Esophagus (tissue), 2 donors: Measurements from ENCODE around the gene PTCH1. TPM values are rescaled to one million over a fixed set of nuclear protein-coding genes. Genes with fewer than 3 reads are reported as not detected.

Source experiments
- H3K27ac ChIP-seq, 2 donors: one replicate each; pipeline ENCODE4 v1.5.1; 2013; ENCODE audit warnings: low read depth in 2 of 2, mild to moderate bottlenecking in 2 of 2, inconsistent platforms in 1 of 2, low read length in 1 of 2, moderate library complexity in 1 of 2
- H3K27me3 ChIP-seq, 2 donors: one replicate each; pipeline ENCODE4 v1.6.1; 2013; ENCODE audit warnings: low read length in 2 of 2, control low read depth in 1 of 2, mild to moderate bottlenecking in 1 of 2; ENCODE audit not compliant: insufficient read depth in 2 of 2, control insufficient read depth in 1 of 2
- H3K36me3 ChIP-seq, 2 donors: one replicate each; pipeline ENCODE4 v1.6.1; 2013; ENCODE audit warnings: low read length in 1 of 2; ENCODE audit not compliant: control insufficient read depth in 2 of 2, insufficient read depth in 2 of 2
- H3K4me1 ChIP-seq, 2 donors: one replicate each; pipeline ENCODE4 v1.6.1; 2013; ENCODE audit warnings: low read length in 1 of 2; ENCODE audit not compliant: control insufficient read depth in 2 of 2, insufficient read depth in 2 of 2
- H3K4me3 ChIP-seq, 2 donors: one replicate each; pipeline ENCODE4 v1.5.1; 2013; ENCODE audit warnings: low read length in 2 of 2, mild to moderate bottlenecking in 2 of 2, low read depth in 1 of 2, moderate library complexity in 1 of 2
- H3K9me3 ChIP-seq, 2 donors: one replicate each; pipeline ENCODE4 v1.6.1; 2013; ENCODE audit warnings: mild to moderate bottlenecking in 2 of 2, low read depth in 1 of 2, low read length in 1 of 2, moderate library complexity in 1 of 2; ENCODE audit not compliant: control insufficient read depth in 2 of 2, insufficient read depth in 1 of 2
- WGBS, 2 donors: extraction: QIAGEN DNeasy Blood & Tissue Kit; methylation state at CpG; one replicate each; pipeline ENCODE4 v1.1.7; 2013; 5-methylcytosine and 5-hydroxymethylcytosine counted together
- polyA plus RNA-seq, 2 donors: library from polyadenylated mRNA; stranded (reverse); fragments of 200-250 nt; gene quantifications; one replicate each; pipeline ENCODE4 v1.2.3, GENCODE V29; 2013
- donor health status: healthy with polysubstance abuse.
- donor health status: Bipolar disorder and iron deficiency.

PTCH1 gene
- polyA plus RNA-seq, 2 donors = 2.4 to 2.8 TPM

- Histone ChIP-seq H3K27ac (no peak overlapping the region), H3K4me1 (peaks cover 0 to 12% of the 10 kb centered on the region in 2 donors), H3K27me3 (no peaks in the 10 kb centered on the region), H3K4me3 (no peak overlapping the region), H3K36me3 (no peaks in the 10 kb centered on the region), H3K9me3 (no peaks in the 10 kb centered on the region)
- WGBS, 2 donors = 87 to 89% methylated on average over 5 of the region's 5 CpGs
Measured at GRCh38 chr9:95493402-95493801, 23.4 kb downstream of the PTCH1 start.

- Histone ChIP-seq H3K27me3 (no peaks in the 10 kb centered on the region), H3K27ac (no peak overlapping the region), H3K4me3 (no peak overlapping the region), H3K4me1 (peaks cover 0 to 12% of the 10 kb centered on the region in 2 donors), H3K9me3 (no peaks in the 10 kb centered on the region), H3K36me3 (no peaks in the 10 kb centered on the region)
- WGBS, 2 donors = 71 to 74% methylated on average over 8 of the region's 8 CpGs
Measured at GRCh38 chr9:95491543-95492320, 25.0 kb downstream of the PTCH1 start.

GRCh38 chr9:95488954-95489353 is 27.8 kb downstream of the PTCH1 start:
- H3K4me3 ChIP-seq = no peak overlapping the region
- H3K27me3 ChIP-seq = no peaks in the 10 kb centered on the region
- WGBS, 2 donors = 74 to 79% methylated on average over 5 of the region's 5 CpGs
- H3K27ac ChIP-seq = no peak overlapping the region
- no peaks in the 10 kb centered on the region for H3K9me3 ChIP-seq
- H3K36me3 ChIP-seq = no peaks in the 10 kb centered on the region
- peaks cover 0 to 4% of the 10 kb centered on the region in 2 donors for H3K4me1 ChIP-seq

- Histone ChIP-seq H3K27me3 (no peaks in the 10 kb centered on the region), H3K27ac (no peak overlapping the region), H3K9me3 (no peaks in the 10 kb centered on the region), H3K4me1 (peaks cover 0 to 2% of the 10 kb centered on the region in 2 donors), H3K36me3 (no peaks in the 10 kb centered on the region), H3K4me3 (no peak overlapping the region)
- 53 to 71% methylated on average over 5 of the region's 5 CpGs for WGBS, 2 donors
Measured at GRCh38 chr9:95486318-95486717, 30.5 kb downstream of the PTCH1 start.

GRCh38 chr9:95484225-95484624 is 32.5 kb downstream of the PTCH1 start:
- Histone ChIP-seq H3K27ac (no peak overlapping the region), H3K4me1 (peaks cover 0 to 2% of the 10 kb centered on the region in 2 donors), H3K27me3 (no peaks in the 10 kb centered on the region), H3K36me3 (no peaks in the 10 kb centered on the region), H3K9me3 (no peaks in the 10 kb centered on the region), H3K4me3 (no peak overlapping the region)
- WGBS, 2 donors = 46 to 48% methylated on average over 3 of the region's 3 CpGs

- Histone ChIP-seq H3K9me3 (no peaks in the 10 kb centered on the region), H3K4me1 (peaks cover 0 to 2% of the 10 kb centered on the region in 2 donors), H3K36me3 (peaks cover under 1 to 4% of the 10 kb centered on the region in 2 donors), H3K4me3 (no peak overlapping the region), H3K27me3 (no peaks in the 10 kb centered on the region), H3K27ac (no peak overlapping the region)
- WGBS, 2 donors = 92 to 94% methylated on average over 6 of the region's 6 CpGs
Measured at GRCh38 chr9:95483431-95483830, 33.3 kb downstream of the PTCH1 start.

- Histone ChIP-seq H3K27ac (no peak overlapping the region), H3K4me3 (no peak overlapping the region), H3K27me3 (no peaks in the 10 kb centered on the region), H3K4me1 (peaks cover 3 to 6% of the 10 kb centered on the region in 2 donors), H3K36me3 (peaks cover 5 to 11% of the 10 kb centered on the region in 2 donors), H3K9me3 (no peaks in the 10 kb centered on the region)
- 95% methylated on average over 3 of the region's 3 CpGs for WGBS, 2 donors
Measured at GRCh38 chr9:95482621-95483020, 34.1 kb downstream of the PTCH1 start.

- Histone ChIP-seq H3K36me3 (peaks cover 5 to 16% of the 10 kb centered on the region in 2 donors), H3K4me1 (peaks cover 3 to 10% of the 10 kb centered on the region in 2 donors), H3K27me3 (no peaks in the 10 kb centered on the region), H3K27ac (no peak overlapping the region), H3K9me3 (no peaks in the 10 kb centered on the region), H3K4me3 (no peak overlapping the region)
- WGBS, 2 donors = 80 to 89% methylated on average over 2 of the region's 2 CpGs
Measured at GRCh38 chr9:95481000-95481399, 35.8 kb downstream of the PTCH1 start.

GRCh38 chr9:95480346-95480745 is 36.4 kb downstream of the PTCH1 start:
- no peaks in the 10 kb centered on the region for H3K27me3 ChIP-seq
- 84 to 87% methylated on average over 12 of the region's 12 CpGs for WGBS, 2 donors
- peaks cover 12 to 22% of the 10 kb centered on the region in 2 donors for H3K36me3 ChIP-seq
- no peak overlapping the region for H3K4me3 ChIP-seq
- no peak overlapping the region for H3K27ac ChIP-seq
- H3K9me3 ChIP-seq = no peaks in the 10 kb centered on the region
- H3K4me1 ChIP-seq = peaks cover 3 to 10% of the 10 kb centered on the region in 2 donors

- Histone ChIP-seq H3K27me3 (no peaks in the 10 kb centered on the region), H3K4me3 (no peak overlapping the region), H3K4me1 (peaks cover 3 to 10% of the 10 kb centered on the region in 2 donors), H3K9me3 (no peaks in the 10 kb centered on the region), H3K36me3 (peaks cover 12 to 27% of the 10 kb centered on the region in 2 donors), H3K27ac (no peak overlapping the region)
- 94 to 95% methylated on average over 9 of the region's 9 CpGs for WGBS, 2 donors
Measured at GRCh38 chr9:95479330-95479729, 37.4 kb downstream of the PTCH1 start.
